Measurements from ENCODE around the gene GRM2. TPM values are rescaled to one million over a fixed set of nuclear protein-coding genes. Genes with fewer than 3 reads are reported as not detected.

The GRM2 gene
- total and polyA plus RNA-seq, 10 of the 15 experiments (the other 5 are each of a cell fraction or from before 2014, with no cell fraction given), result 0.01 to 0.14 (median 0.06) TPM; not detected in 5

DNA sequence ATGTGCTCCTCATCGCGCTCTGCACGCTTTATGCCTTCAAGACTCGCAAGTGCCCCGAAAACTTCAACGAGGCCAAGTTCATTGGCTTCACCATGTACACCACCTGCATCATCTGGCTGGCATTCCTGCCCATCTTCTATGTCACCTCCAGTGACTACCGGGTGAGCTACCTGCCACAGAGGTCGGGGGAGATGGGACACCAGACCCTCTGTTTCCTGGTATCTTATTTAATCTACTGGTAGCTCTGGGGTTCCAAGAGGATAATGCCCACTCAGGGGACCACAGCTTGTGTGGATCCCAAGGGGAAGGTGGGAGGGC lies 9.1 kb downstream of the GRM2 start:
- no peak overlapping the region for H3K9ac ChIP-seq (ENCODE audit: control insufficient read depth, insufficient read depth, low read length)
- WGBS (ENCODE audit: insufficient coverage, insufficient replicate concordance, low lambda C conversion rate, missing lambda C conversion rate), result 50% methylated on average over 8 of the region's 8 CpGs
- in situ Hi-C loops (cut with MboI), result no loop called here
- DNase-seq (ENCODE audit: low read depth, low spot score) (no peak), ATAC-seq (no peak), FAIRE-seq (no peak)
- H3K36me3 ChIP-seq (ENCODE audit: control insufficient read depth in 2 of 2, insufficient read depth in 2 of 2, low read length in 1 of 2), result no peaks in the 10 kb centered on the region
- POLR2A ChIA-PET, result no interaction called here
- CTCF ChIA-PET, result interaction anchor here (0.6 to 5.6 kb wide), 4 partner anchors 83 to 284 kb away, joined by 3 to 116 read pairs (median 5); partner anchors contain the start of gene DCAF1
- no peak overlapping the region for H3K27ac ChIP-seq (ENCODE audit: control insufficient read depth, insufficient read depth)
- no peaks in the 10 kb centered on the region for H3K4me1 ChIP-seq (ENCODE audit: control insufficient read depth, insufficient read depth, low read length)
- RAD21 ChIA-PET (ENCODE audit: unreplicated experiment), result no interaction called here
- intact Hi-C loops (cut with micrococcal nuclease; ENCODE audit: unreplicated experiment), result no loop called here
- TF ChIP-seq ASH2L (IDR thresholded peaks at IDR 0.05; ENCODE audit: borderline replicate concordance, low read depth), result no peak
- TF ChIP-seq MYC (IDR thresholded peaks at IDR 0.05; ENCODE audit: insufficient read depth, insufficient read length, insufficient replicate concordance, low read length, severe bottlenecking), result no peak
- TF ChIP-seq NBN (IDR thresholded peaks at IDR 0.05), result no peak
- TF ChIP-seq SUPT20H (IDR thresholded peaks at IDR 0.05; ENCODE audit: borderline replicate concordance, control insufficient read depth, low read depth, low read length), result no peak
- TF ChIP-seq, protein P1, sequence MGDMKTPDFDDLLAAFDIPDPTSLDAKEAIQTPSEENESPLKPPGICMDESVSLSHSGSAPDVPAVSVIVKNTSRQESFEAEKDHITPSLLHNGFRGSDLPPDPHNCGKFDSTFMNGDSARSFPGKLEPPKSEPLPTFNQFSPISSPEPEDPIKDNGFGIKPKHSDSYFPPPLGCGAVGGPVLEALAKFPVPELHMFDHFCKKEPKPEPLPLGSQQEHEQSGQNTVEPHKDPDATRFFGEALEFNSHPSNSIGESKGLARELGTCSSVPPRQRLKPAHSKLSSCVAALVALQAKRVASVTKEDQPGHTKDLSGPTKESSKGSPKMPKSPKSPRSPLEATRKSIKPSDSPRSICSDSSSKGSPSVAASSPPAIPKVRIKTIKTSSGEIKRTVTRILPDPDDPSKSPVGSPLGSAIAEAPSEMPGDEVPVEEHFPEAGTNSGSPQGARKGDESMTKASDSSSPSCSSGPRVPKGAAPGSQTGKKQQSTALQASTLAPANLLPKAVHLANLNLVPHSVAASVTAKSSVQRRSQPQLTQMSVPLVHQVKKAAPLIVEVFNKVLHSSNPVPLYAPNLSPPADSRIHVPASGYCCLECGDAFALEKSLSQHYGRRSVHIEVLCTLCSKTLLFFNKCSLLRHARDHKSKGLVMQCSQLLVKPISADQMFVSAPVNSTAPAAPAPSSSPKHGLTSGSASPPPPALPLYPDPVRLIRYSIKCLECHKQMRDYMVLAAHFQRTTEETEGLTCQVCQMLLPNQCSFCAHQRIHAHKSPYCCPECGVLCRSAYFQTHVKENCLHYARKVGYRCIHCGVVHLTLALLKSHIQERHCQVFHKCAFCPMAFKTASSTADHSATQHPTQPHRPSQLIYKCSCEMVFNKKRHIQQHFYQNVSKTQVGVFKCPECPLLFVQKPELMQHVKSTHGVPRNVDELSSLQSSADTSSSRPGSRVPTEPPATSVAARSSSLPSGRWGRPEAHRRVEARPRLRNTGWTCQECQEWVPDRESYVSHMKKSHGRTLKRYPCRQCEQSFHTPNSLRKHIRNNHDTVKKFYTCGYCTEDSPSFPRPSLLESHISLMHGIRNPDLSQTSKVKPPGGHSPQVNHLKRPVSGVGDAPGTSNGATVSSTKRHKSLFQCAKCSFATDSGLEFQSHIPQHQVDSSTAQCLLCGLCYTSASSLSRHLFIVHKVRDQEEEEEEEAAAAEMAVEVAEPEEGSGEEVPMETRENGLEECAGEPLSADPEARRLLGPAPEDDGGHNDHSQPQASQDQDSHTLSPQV (IDR thresholded peaks at IDR 0.05), result no peak
- no peak for TF ChIP-seq MYB (IDR thresholded peaks at IDR 0.05; ENCODE audit: borderline replicate concordance, low read depth, low read length)
- no peak for TF ChIP-seq CBFB (IDR thresholded peaks at IDR 0.05; ENCODE audit: low read depth)
- H3K4me2 ChIP-seq (ENCODE audit: control insufficient read depth, insufficient read depth), result no peak overlapping the region
- no peaks in the 10 kb centered on the region for H3K79me2 ChIP-seq (ENCODE audit: control insufficient read depth, insufficient read depth, low read length)
- H3K27me3 ChIP-seq (replicated peaks in 1 of 2; ENCODE audit: control insufficient read depth in 2 of 2, insufficient read depth in 2 of 2, low read length in 1 of 2), result no peaks in the 10 kb centered on the region
- H3K9me3 ChIP-seq (replicated peaks; ENCODE audit: control insufficient read depth, insufficient read depth, low read length), result no peaks in the 10 kb centered on the region
- no peaks in the 10 kb centered on the region for H4K20me1 ChIP-seq (ENCODE audit: control insufficient read depth, insufficient read depth)
- SMC1A ChIA-PET (ENCODE audit: uncharacterized antibody, unreplicated experiment), result interaction anchor here (0.9 to 1.7 kb wide), 2 partner anchors 83 to 84 kb away, joined by 3 to 4 read pairs; no protein-coding TSS in a partner anchor
- H3K4me3 ChIP-seq, result no peak overlapping the region
- no TSS peak for BruUV-seq (replicated peaks)
- H2AFZ ChIP-seq (ENCODE audit: control insufficient read depth, low read depth, low read length), result no peak overlapping the region
